Glutamatergic neuron (in vitro differentiated cells): Measurements from ENCODE around the gene BCAT1. TPM values are rescaled to one million over a fixed set of nuclear protein-coding genes. Genes with fewer than 3 reads are reported as not detected.

Experiments used
- DNase-seq: peaks from one replicate; pipeline ENCODE4 v3.0.0; 2022
- H3K27ac Mint-ChIP-seq: one replicate; pipeline ENCODE4 v1.8.0; 2020; ENCODE audit warnings: mild to moderate bottlenecking, mixed read lengths, inconsistent platforms; ENCODE audit not compliant: unreplicated experiment
- H3K27me3 Mint-ChIP-seq: one replicate; pipeline ENCODE4 v1.8.0; 2020; ENCODE audit warnings: mild to moderate bottlenecking, moderate library complexity, mixed read lengths, inconsistent platforms; ENCODE audit not compliant: unreplicated experiment
- H3K36me3 Mint-ChIP-seq: one replicate; pipeline ENCODE4 v1.8.0; 2020; ENCODE audit warnings: mild to moderate bottlenecking, mixed read lengths, inconsistent platforms; ENCODE audit not compliant: unreplicated experiment
- H3K4me1 Mint-ChIP-seq: one replicate; pipeline ENCODE4 v1.8.0; 2020; ENCODE audit warnings: mild to moderate bottlenecking, low read depth, mixed read lengths, inconsistent platforms; ENCODE audit not compliant: unreplicated experiment
- H3K4me3 Mint-ChIP-seq: one replicate; pipeline ENCODE4 v1.8.0; 2020; ENCODE audit warnings: mild to moderate bottlenecking, mixed read lengths, inconsistent platforms; ENCODE audit not compliant: unreplicated experiment
- H3K9me3 Mint-ChIP-seq: one replicate; pipeline ENCODE4 v1.8.0; 2020; ENCODE audit warnings: mild to moderate bottlenecking, moderate library complexity, mixed read lengths, inconsistent platforms; ENCODE audit not compliant: unreplicated experiment
- CTCF ChIP-seq: fragments of 200-600 bp; sonication (generic); IDR thresholded peaks from one replicate; pipeline ENCODE4 v1.5.0; 2021; ENCODE audit not compliant: partially characterized antibody, unreplicated experiment
- total RNA-seq: library from RNA; stranded (reverse); fragmentation: NEBNext Ultra II Directional; extraction: Animal tissue kit (Norgen Biotek cat#: 25700); gene quantifications from one replicate; pipeline ENCODE4 v1.2.1, GENCODE V29; 2021; ENCODE audit not compliant: unreplicated experiment

Gene BCAT1
- total RNA-seq, 1 donor from 2014 or later = 401 TPM

- no peak overlapping the region for H3K27ac Mint-ChIP-seq
- no peaks in the 10 kb centered on the region for H3K36me3 Mint-ChIP-seq
- no peak overlapping the region for H3K4me3 Mint-ChIP-seq
- no peak for TF ChIP-seq CTCF
- peaks cover 1% of the 10 kb centered on the region for H3K9me3 Mint-ChIP-seq
- peaks cover 8% of the 10 kb centered on the region for H3K4me1 Mint-ChIP-seq
- H3K27me3 Mint-ChIP-seq = no peaks in the 10 kb centered on the region
- DNase-seq = no peak
These were observed 47.3 kb upstream of the BCAT1 start for GRCh38 chr12:24996102-24996797.

- Mint-ChIP-seq H3K9me3 (peaks cover 3% of the 10 kb centered on the region), H3K4me1 (peaks cover 8% of the 10 kb centered on the region), H3K36me3 (no peaks in the 10 kb centered on the region), H3K27me3 (no peaks in the 10 kb centered on the region), H3K4me3 (peak overlapping the region; percentile 12), H3K27ac (peak overlapping the region; percentile 91)
- no peak for TF ChIP-seq CTCF
- peak; percentile 62 for DNase-seq
These were observed 44.9 kb upstream of the BCAT1 start for GRCh38 chr12:24993793-24994192.

- no peak overlapping the region for H3K4me3 Mint-ChIP-seq
- peak; percentile 81 for TF ChIP-seq CTCF
- no peak for DNase-seq
- H3K27me3 Mint-ChIP-seq = no peaks in the 10 kb centered on the region
- no peak overlapping the region for H3K27ac Mint-ChIP-seq
- H3K36me3 Mint-ChIP-seq = no peaks in the 10 kb centered on the region
- H3K9me3 Mint-ChIP-seq = peaks cover 3% of the 10 kb centered on the region
- peaks cover 8% of the 10 kb centered on the region for H3K4me1 Mint-ChIP-seq
These were observed 42.5 kb upstream of the BCAT1 start for GRCh38 chr12:24991209-24992049.

- H3K4me3 Mint-ChIP-seq = no peak overlapping the region
- H3K27me3 Mint-ChIP-seq = no peaks in the 10 kb centered on the region
- TF ChIP-seq CTCF = no peak
- H3K27ac Mint-ChIP-seq = no peak overlapping the region
- peaks cover 3% of the 10 kb centered on the region for H3K9me3 Mint-ChIP-seq
- H3K36me3 Mint-ChIP-seq = no peaks in the 10 kb centered on the region
- DNase-seq = no peak
- peaks cover 8% of the 10 kb centered on the region for H3K4me1 Mint-ChIP-seq
These were observed 40.3 kb upstream of the BCAT1 start for GRCh38 chr12:24989216-24989615.

- no peaks in the 10 kb centered on the region for H3K4me1 Mint-ChIP-seq
- no peak for TF ChIP-seq CTCF
- H3K36me3 Mint-ChIP-seq = peaks cover 3% of the 10 kb centered on the region
- no peaks in the 10 kb centered on the region for H3K27me3 Mint-ChIP-seq
- DNase-seq = no peak
- H3K27ac Mint-ChIP-seq = no peak overlapping the region
- no peak overlapping the region for H3K4me3 Mint-ChIP-seq
- H3K9me3 Mint-ChIP-seq = peaks cover 2% of the 10 kb centered on the region
These were observed 33.3 kb upstream of the BCAT1 start for GRCh38 chr12:24982250-24982649.
